ENCODE data around the gene MED12L.

Gene MED12L

GRCh38 chr3:151142929-151143328, 57.5 kb downstream of the MED12L start:
- no peak for TF ChIP-seq CTCF (IDR thresholded peaks at IDR 0.05; ENCODE audit: borderline replicate concordance, insufficient read depth, low read depth, low read length)
- H3K4me3 ChIP-seq (ENCODE audit: low read depth, low read length): no peak overlapping the region

GRCh38 chr3:151144016-151144415, 58.6 kb downstream of the MED12L start:
- H3K4me3 ChIP-seq (ENCODE audit: low read depth, low read length): no peak overlapping the region
- no peak for TF ChIP-seq CTCF (IDR thresholded peaks at IDR 0.05; ENCODE audit: borderline replicate concordance, insufficient read depth, low read depth, low read length)

GRCh38 chr3:151144760-151145159, 59.3 kb downstream of the MED12L start:
- H3K4me3 ChIP-seq (ENCODE audit: low read depth, low read length): no peak overlapping the region
- no peak for TF ChIP-seq CTCF (IDR thresholded peaks at IDR 0.05; ENCODE audit: borderline replicate concordance, insufficient read depth, low read depth, low read length)

GRCh38 chr3:151145713-151146070, 60.2 kb downstream of the MED12L start:
- no peak overlapping the region for H3K4me3 ChIP-seq (ENCODE audit: low read depth, low read length)
- TF ChIP-seq CTCF (IDR thresholded peaks at IDR 0.05; ENCODE audit: borderline replicate concordance, insufficient read depth, low read depth, low read length): no peak

GRCh38 chr3:151146071-151146730, 60.7 kb downstream of the MED12L start:
- TF ChIP-seq CTCF (IDR thresholded peaks at IDR 0.05; ENCODE audit: borderline replicate concordance, insufficient read depth, low read depth, low read length): peak; percentile 84
- H3K4me3 ChIP-seq (ENCODE audit: low read depth, low read length): no peak overlapping the region

GRCh38 chr3:151146731-151147091, 61.2 kb downstream of the MED12L start:
- TF ChIP-seq CTCF (IDR thresholded peaks at IDR 0.05; ENCODE audit: borderline replicate concordance, insufficient read depth, low read depth, low read length): no peak
- H3K4me3 ChIP-seq (ENCODE audit: low read depth, low read length): no peak overlapping the region

GRCh38 chr3:151147299-151147698, 61.8 kb downstream of the MED12L start:
- no peak overlapping the region for H3K4me3 ChIP-seq (ENCODE audit: low read depth, low read length)
- no peak for TF ChIP-seq CTCF (IDR thresholded peaks at IDR 0.05; ENCODE audit: borderline replicate concordance, insufficient read depth, low read depth, low read length)
